Frontal cortex (tissue), 4 donors: ENCODE results near the gene ASIC3. TPM values are rescaled to one million over a fixed set of nuclear protein-coding genes. Genes with fewer than 3 reads are reported as not detected.
A peak's percentile ranks its signal among the peaks of the same experiment; 100 is the strongest.

Experiments used
- DNase-seq, 2 donors: peaks; one replicate each; pipeline ENCODE4 v3.0.0; 2012; ENCODE audit warnings: low spot score in 2 of 2
- FAIRE-seq: peaks from 2 replicates; lab custom pipeline; 2012; peaks lifted over from hg19 to GRCh38; lab: Jason Lieb, UNC
- total RNA-seq: library from RNA; depleted of rRNA; stranded (reverse); fragments of >200 nt; gene quantifications from one replicate; pipeline ENCODE4 v1.2.3, GENCODE V29; 2014
- donor health status: control.
- donor health status: control.
- donor health status: control.

The ASIC3 gene
- total RNA-seq, 1 donor from 2014 or later: 0.82 TPM

DNA sequence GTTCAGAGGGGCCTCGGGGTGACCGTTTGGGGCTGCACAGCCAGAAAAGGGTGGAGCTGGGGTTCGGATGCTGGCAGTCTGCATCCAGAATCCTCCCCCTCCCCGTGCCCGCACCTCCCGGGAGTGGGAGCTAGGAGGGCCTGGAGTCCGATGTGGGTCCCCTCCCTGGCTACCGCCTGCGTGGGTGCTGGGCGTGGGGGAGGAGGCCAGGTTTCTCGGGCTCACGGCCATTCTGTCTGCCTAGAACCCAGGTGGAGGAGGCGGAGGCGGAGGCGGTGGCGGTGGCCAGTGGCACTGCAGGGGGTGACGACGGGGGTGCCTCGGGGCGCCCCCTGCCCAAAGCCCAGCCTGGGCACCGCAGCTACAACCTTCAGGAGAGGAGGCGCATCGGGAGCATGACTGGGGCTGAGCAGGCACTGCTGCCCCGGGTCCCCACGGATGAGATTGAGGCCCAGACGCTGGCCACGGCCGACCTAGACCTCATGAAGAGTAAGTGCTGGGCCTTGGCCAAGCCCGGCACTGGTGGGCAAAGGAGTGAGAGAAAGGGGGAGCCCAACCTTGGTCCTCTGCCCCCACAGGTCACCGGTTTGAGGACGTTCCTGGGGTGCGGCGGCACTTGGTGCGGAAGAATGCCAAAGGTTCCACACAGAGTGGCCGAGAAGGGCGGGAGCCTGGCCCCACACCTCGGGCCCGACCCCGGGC is 18.1 kb downstream of the ASIC3 start:
- FAIRE-seq (no peak), DNase-seq (no peak)

DNA sequence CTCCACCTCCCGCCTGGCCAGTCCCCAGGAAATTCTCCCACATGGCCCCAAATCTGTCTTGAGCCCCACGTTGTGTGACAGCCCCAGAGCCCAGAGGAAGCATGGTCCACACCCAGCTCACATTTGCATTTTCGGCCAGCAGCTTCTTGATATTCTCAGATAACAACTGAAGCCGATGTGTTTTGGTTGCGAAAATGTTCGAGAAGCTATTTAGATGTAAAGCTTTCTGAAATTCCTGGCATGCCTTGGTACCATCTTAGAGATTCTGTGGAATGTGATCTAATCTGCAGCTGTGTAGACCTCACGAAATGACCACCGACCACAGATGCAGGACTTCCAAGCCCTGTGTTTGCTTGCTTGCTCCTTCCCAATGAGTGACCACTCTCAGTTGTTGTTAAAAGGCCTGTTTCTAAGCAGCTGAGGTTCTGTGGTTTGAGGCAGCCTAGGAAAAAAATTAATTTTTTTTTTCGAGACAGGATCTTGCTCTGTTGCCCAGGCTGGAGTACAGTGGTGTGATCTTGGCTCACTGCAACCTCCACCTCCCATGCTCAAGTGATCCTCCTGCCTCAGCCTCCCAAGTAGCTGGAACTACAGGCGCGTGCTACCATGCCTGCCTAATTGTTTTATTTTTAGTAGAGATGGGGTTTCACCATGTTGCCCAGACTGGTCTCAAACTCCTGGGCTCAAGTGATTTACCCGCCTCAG is 19.9 kb downstream of the ASIC3 start:
- FAIRE-seq (no peak), DNase-seq (no peak)

DNA sequence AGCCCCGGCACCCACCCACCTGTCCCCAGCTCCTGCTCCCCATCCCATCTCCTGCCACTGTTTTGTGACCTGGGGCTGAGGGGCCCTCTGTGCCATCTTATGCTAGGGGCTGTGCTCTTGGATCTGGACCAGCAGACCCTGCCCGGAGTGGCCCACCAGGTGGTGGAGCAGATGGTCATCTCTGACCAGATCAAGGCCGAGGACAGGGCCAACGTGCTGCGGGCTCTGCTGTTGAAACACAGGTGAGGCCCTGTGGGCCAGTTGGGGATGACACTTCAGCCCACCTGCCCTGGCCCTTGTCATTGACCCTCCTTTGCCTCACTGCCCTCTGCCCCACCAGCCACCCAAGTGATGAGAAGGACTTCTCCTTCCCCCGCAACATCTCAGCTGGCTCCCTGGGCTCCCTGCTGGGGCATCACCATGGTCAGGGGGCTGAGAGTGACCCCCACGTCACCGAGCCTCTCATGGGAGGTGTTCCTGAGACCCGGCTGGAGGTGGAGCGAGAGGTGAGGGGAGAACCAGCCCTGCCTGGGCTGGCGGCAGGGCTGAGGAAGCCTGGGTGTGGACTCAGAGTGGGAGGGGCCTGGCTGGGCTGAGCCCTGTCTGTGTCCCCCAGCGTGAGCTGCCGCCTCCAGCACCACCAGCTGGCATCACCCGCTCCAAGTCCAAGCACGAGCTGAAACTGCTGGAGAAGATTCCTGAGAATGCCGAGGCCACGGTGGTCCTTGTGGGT is 21.7 kb downstream of the ASIC3 start:
- DNase-seq (no peak), FAIRE-seq (no peak)

DNA sequence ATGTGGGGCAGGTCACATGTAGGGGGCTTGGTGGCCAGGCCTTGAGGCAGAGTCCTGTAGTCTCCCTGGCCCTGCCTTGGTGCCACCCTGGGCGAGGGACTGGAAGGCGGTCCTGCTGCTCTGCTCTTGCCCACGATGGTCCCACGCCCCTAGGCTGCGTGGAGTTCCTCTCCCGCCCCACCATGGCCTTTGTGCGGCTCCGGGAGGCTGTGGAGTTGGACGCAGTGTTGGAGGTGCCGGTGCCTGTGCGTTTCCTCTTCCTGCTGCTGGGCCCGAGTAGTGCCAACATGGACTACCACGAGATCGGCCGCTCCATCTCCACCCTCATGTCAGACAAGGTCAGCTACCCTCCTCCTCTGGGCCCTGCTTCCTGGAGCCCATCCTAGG is 22.2 kb downstream of the ASIC3 start:
- FAIRE-seq (no peak), DNase-seq (no peak)

DNA sequence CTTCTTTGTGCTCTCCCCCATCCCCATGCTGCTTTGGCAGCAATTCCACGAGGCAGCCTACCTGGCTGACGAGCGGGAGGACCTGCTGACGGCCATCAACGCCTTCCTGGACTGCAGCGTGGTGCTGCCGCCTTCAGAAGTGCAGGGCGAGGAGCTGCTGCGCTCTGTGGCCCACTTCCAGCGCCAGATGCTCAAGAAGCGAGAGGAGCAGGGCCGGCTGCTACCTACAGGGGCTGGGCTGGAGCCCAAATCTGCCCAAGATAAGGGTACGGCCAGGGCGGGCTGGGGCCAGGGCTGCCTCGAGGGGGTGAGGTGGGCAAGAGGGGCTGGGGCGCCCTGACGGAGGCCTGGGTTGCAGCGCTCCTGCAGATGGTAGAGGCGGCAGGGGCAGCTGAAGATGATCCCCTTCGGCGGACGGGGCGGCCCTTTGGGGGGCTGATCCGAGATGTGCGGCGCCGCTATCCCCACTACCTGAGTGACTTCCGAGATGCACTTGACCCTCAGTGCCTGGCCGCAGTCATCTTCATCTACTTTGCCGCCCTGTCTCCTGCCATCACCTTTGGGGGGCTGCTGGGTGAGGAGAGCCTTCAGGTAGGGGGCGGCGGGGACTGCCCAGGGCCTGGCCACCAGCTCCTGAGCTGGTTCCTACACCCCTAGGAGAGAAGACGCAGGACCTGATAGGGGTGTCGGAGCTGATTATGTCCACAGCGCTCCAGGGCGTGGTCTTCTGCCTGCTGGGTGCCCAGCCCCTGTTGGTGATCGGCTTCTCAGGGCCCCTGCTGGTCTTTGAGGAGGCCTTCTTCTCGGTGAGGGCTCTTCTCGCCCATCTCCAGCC is 22.9 kb downstream of the ASIC3 start:
- no peak for FAIRE-seq

DNA sequence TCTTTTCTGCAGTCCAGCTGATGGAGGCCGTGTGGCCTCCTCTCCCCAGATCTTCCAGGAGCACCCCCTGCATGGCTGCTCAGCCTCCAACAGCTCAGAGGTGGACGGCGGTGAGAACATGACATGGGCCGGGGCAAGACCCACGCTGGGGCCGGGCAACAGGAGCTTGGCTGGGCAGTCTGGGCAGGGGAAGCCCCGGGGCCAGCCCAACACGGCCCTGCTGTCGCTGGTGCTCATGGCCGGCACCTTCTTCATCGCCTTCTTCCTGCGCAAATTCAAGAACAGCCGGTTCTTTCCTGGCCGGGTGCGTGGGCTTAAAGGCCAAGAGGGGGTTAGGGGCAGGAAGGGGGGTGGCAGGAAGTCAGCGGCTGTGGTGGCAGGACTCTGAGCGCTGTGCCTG is 25.7 kb downstream of the ASIC3 start:
- no peak for DNase-seq
- FAIRE-seq: no peak

More for the DNA sequence above, 22.9 kb downstream of the ASIC3 start:
- DNase-seq: no peak

DNA sequence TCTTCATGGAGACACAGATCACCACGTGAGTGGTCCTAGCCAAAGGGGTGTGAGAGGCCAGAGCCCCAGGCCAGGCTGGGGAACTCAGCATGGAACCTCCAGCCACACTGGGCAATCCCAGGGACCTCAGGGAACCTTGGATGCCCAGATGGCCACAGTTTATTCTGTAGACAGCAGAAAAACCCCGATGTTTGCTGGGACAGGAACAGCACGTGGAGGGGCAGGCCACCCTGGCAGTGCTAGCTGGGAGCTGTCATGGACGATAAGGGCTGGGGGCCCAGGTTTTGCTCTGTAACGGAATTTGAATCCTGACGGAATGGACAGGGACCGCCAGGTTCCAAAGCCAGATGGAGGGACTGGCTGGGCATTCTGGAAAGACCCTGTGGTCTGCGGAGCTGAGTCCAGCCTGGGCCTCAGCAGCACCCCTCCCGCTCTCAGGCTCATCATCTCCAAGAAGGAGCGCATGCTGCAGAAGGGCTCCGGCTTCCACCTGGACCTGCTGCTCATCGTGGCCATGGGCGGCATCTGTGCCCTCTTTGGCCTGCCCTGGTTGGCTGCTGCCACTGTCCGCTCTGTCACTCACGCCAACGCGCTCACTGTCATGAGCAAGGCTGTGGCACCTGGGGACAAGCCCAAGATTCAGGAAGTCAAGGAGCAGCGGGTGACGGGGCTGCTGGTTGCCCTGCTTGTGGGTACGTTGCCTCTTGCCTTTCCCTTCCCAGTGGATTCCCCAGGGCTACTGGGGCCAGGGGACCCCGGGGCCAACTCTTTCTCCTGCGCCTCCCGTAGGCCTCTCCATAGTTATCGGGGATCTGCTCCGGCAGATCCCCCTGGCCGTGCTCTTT is 26.7 kb downstream of the ASIC3 start:
- DNase-seq (no peak), FAIRE-seq (no peak)

DNA sequence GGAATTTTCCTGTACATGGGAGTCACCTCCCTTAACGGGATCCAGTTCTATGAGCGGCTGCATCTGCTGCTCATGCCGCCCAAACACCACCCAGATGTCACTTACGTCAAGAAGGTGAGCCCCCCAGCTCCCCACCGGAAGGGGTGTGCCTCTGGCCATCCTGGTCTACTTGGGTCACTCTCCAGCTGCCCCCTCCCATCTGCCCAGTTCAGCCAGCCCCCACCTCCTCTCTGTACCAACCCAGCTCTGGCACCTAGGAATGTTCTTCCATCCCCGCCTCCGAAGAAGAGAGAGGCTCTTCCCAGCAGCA is 27.3 kb downstream of the ASIC3 start:
- DNase-seq (no peak), FAIRE-seq (no peak)

DNA sequence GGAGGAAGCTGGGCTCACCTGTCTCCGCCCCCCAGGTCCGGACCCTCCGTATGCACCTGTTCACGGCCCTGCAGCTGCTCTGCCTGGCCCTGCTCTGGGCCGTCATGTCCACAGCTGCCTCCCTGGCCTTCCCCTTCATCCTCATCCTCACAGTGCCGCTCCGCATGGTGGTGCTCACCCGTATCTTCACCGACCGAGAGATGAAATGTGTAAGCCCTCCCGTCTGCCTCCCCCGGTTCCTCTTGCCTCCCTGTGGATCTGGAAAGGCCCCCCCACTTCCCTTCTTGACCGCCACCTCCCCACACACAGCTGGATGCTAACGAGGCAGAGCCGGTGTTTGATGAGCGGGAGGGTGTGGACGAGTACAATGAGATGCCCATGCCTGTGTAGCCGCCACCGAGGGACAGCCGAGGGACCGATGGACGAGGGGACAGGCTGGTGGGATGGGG is 27.7 kb downstream of the ASIC3 start:
- no peak for DNase-seq
- no peak for FAIRE-seq

DNA sequence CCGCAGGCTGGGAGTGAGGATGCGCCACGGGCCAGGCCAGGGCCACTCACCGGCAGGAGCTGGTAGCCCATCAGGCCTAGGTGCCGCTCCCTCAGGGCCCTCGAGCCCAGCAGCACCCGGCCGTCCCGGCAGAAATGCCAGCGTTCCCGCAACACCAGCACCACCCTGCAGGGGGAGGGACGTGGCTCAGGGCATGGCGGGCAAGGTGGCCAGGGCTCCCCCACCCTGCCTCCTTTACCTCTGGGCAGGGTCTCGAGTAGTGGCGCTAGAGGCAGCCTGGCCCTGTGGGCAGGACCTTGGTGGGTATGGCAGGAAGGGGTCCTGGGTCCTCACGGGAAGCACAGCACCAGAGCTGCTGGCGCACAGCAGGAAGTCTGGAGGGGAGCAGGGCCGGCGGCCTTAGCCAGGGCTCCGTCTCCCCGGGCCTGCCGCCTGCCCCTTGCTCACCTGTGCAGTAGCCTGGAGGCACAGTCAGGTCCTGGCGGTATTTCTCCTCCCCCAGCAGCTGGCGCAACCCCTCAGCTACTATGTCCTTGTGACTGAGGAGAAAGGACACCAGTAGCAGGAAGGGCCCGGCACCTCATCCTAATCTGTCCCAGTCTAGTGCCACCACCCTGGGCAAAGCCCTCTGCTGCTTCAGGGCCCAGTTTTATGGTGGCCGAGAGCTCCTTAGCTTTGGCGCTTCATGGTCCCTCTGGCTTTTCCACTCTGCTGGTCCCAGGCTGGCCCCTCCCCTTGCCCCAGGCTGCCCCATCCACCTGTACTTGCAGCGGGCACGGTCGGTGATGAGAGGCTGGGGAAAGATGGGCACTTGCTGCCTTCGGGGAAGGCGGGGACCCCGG is 28.8 kb downstream of the ASIC3 start:
- DNase-seq: no peak
- no peak for FAIRE-seq

DNA sequence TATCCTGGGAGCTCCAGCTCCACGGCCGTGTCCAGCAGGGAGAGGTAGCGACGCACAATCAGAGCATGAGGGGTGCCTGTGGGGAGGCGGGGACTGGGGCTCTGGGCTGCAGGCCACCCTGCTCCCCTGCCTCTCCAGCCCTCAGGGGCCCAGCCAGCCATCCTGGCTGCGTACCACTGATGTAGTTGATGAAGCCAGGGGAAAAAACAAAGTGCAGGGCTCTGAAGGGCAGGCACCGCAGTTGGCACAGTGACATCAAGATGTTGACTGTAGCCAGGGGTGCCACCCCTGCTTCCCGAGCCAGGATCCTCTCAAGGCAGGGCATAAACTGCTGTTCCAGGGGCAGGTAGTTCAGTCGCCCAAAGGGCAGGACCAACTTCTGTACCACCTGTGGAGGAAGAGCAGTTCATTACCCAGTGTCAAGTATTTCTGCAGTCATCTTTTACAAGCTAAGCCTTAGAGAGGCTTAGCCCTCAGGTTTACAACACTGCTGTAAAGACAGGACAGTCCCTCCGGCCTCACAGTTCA is 29.4 kb downstream of the ASIC3 start:
- FAIRE-seq (no peak), DNase-seq (no peak)

DNA sequence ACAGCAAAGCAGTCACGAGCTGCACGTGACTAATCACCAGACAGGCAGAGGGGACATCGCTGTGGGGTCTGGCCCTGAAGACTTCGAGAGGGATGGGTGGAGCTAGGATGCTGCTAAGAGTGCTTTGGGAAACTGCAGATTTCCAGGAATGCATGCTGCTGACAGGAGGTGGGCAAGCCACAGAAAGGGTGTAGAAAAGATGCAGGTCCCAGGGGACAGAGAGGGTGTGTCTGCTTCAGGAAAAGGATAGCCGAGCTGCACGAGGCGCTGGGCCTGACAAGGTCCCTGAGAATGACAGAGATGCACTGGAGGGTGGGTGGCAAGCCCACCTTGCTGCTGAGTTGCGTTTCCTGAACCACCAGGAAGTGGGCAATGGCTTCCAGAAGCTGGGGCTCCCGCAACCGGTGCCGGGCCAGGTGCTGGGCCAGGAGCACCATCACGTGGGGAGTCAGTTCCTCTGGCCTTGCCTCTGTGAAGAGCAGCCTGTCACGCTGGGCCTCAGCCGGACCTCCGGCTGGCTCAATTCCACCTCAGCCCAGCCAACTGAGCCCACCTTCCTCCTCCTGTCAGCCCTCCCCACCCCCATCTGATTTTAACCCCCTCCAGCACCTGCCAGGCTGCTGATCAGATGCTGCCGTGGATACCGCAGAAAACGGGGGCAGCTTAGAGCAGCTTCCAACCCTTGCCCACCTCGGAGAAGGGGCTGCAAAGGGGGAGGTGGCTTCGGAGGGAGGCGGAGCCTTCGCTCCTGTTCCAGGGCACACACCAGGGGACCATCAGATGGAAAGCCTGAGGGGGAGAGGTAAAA is 30.1 kb downstream of the ASIC3 start:
- DNase-seq (no peak), FAIRE-seq (no peak)

DNA sequence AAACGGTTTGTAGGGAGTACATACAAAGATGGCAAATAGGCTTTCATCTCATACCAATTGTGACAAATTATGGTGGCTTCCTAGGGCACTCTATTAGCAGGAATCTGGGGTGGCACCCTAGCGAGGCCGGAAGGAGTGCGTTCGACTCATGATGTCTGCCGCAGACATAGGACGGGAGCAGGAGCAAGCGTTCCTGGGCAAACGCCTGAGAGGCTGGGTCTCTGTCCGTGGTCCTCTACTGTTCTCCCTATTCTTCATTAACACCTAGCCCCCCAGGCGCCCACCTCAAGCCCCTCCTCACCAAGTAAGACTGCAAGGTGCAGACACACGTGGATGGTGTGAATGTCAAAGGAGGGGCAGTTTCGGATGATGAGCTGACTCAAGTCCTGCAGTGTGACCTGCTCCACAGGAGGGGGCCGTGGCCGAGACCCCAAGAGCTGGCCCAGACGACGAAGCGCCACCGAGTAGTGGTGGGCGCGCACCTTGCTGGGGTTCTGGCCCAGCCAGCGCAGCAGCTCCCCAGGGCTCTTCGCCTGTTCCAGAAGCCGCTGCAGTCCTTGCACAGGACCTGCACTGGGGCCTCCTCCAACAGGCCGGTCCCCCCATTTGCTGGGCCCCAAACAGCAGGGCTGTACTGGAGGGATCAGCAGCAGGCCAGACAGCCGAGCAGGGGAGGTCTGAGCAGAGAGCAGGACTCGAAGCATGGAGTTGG is 31.0 kb downstream of the ASIC3 start:
- FAIRE-seq (no peak), DNase-seq (no peak)

DNA sequence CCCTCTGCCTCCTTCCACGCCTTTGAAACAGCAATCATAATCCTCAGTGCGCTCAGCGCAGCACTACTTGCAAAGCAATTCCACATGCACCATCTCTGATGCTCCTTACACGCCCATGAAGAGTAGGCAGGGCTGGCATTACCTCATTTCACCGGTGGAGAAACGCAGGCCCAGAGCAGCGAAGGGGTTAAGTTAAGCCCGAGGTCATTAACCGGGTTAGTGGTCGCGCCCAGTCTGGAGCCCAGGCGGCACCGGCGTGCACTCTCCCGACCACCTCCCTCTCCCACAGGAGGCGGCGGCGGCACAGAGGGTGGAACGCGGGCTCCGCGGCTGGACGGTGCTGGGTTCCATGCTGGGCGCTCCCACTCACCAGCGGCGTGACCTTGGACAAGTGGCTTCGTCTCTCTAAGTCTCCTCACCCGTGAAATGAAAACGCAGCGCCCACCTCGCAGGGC is 31.8 kb downstream of the ASIC3 start:
- FAIRE-seq (no peak), DNase-seq (peak in 1 of 2 donors; percentile 55)

DNA sequence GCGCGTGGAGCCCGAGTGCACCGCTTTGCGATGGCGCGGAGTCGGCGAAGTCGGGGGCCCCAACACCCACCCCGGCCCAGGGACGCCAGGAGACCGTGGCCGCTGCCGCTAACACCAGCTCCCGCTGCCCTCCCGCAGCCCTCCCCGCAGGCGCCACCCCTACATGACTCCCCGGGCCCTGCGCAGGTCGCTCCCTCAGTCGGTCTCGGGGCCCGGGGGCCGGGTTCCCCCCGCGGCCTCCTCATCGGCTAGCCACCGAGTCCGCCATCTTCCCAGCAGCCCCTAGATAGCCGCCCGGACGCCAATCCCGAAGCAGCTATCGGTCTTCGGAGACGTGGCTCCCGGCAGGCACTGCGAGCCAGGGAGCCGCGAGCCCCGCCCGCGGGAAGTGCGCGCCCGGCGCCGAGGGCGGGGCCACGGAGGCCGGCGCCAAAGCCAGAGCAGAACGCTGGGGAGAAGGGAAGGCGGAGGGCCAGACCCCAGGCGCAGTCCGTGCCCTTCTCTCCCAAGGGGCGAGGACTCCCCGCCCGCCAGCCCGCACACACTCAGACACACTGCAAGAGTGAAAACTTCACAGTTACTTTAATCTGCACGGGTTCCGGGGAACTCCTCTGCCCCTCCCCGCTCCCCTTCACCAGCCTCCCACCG is 32.3 kb downstream of the ASIC3 start, which contains the start of gene FASTK:
Gene FASTK, minus strand, starts transcription at position 288 of the 648 bp plus-strand sequence. Its CDS starts 43 bp downstream, at position 245.
- FAIRE-seq (no peak), DNase-seq (peak; percentile 97 to 98)
